GM18909 (cell line): Measurements from ENCODE around the gene CERT1.
A peak's percentile ranks its signal among the peaks of the same experiment; 100 is the strongest.

Experiments used
- ATAC-seq: cut with Tn5 transposase; IDR thresholded peaks from one replicate; pipeline ENCODE4 v1.9.1; 2021; ENCODE audit warnings: mild to moderate bottlenecking; ENCODE audit not compliant: unreplicated experiment, poor library complexity

Gene CERT1

GRCh38 chr5:75414241-75414640 is 97.2 kb downstream of the CERT1 start:
- no peak for ATAC-seq

GRCh38 chr5:75412111-75412990 is 99.1 kb downstream of the CERT1 start:
- ATAC-seq = no peak

GRCh38 chr5:75405296-75405695 is 106.1 kb downstream of the CERT1 start:
- ATAC-seq = no peak

- no peak for ATAC-seq
Observed at GRCh38 chr5:75395277-75395676, 116.2 kb downstream of the CERT1 start.

- ATAC-seq = no peak
Observed at GRCh38 chr5:75389430-75389829, 122.0 kb downstream of the CERT1 start.

GRCh38 chr5:75387806-75388205 is 123.6 kb downstream of the CERT1 start:
- ATAC-seq = no peak

- no peak for ATAC-seq
Observed at GRCh38 chr5:75384218-75384617, 127.2 kb downstream of the CERT1 start.

- ATAC-seq = no peak
Observed at GRCh38 chr5:75381456-75381855, 130.0 kb downstream of the CERT1 start.

- ATAC-seq = no peak
Observed at GRCh38 chr5:75380099-75380498, 131.3 kb downstream of the CERT1 start.

GRCh38 chr5:75375414-75375813 is 136.0 kb downstream of the CERT1 start:
- ATAC-seq = no peak

GRCh38 chr5:75374394-75374814 is 137.0 kb downstream of the CERT1 start:
- no peak for ATAC-seq

GRCh38 chr5:75373862-75374261 is 137.6 kb downstream of the CERT1 start:
- no peak for ATAC-seq

- no peak for ATAC-seq
Observed at GRCh38 chr5:75368391-75368790, 143.0 kb downstream of the CERT1 start.

GRCh38 chr5:75367401-75367800 is 144.0 kb downstream of the CERT1 start:
- peak; percentile 2 for ATAC-seq

- peak; percentile 82 for ATAC-seq
Observed at GRCh38 chr5:75366787-75367186, 144.6 kb downstream of the CERT1 start.

- ATAC-seq = no peak
Observed at GRCh38 chr5:75365740-75366139, 145.7 kb downstream of the CERT1 start.

GRCh38 chr5:75364571-75365280 is 146.7 kb downstream of the CERT1 start:
- no peak for ATAC-seq

- ATAC-seq = no peak
Observed at GRCh38 chr5:75363726-75364495, 147.5 kb downstream of the CERT1 start.

- ATAC-seq = no peak
Observed at GRCh38 chr5:75363111-75363510, 148.3 kb downstream of the CERT1 start.

- no peak for ATAC-seq
Observed at GRCh38 chr5:75362474-75362975, 148.9 kb downstream of the CERT1 start.

- no peak for ATAC-seq
Observed at GRCh38 chr5:75361310-75361709, 150.1 kb downstream of the CERT1 start.
